Thyroid gland (tissue), 4 donors: ENCODE data around the gene TSPAN12.
"Not testable (repeated sequence)": the region's sequence is repeated elsewhere in the genome, so short reads cannot be mapped to it uniquely, and the experiment has no call there.

Experiments used
- CTCF ChIP-seq, 6 experiments: fragments of 200-600 bp in 3 of 6; fragments of 450-650 bp in 3 of 6; sonication (generic) in 3 of 6; IDR thresholded peaks; one replicate each; pipeline ENCODE4 v1.5.1; 2016 to 2019; ENCODE audit warnings: antibody characterized with exemption in 6 of 6, mild to moderate bottlenecking in 2 of 6, inconsistent platforms in 1 of 6, moderate library complexity in 1 of 6
- POLR2A ChIP-seq, 2 donors: fragments of 450-650 bp; IDR thresholded peaks; one replicate each; pipeline ENCODE4 v1.6.1; 2017; ENCODE audit warnings: antibody characterized with exemption in 2 of 2, mild to moderate bottlenecking in 2 of 2, moderate library complexity in 1 of 2

- not testable (repeated sequence) for TF ChIP-seq CTCF, POLR2A (IDR thresholded peaks at IDR 0.05)
Observed at GRCh38 chr7:120779078-120779477, 78.9 kb downstream of the TSPAN12 start.
